ENCODE data around the gene ZBTB45.
"Not testable (repeated sequence)": the region's sequence is repeated elsewhere in the genome, so short reads cannot be mapped to it uniquely, and the experiment has no call there.

Gene ZBTB45

DNA sequence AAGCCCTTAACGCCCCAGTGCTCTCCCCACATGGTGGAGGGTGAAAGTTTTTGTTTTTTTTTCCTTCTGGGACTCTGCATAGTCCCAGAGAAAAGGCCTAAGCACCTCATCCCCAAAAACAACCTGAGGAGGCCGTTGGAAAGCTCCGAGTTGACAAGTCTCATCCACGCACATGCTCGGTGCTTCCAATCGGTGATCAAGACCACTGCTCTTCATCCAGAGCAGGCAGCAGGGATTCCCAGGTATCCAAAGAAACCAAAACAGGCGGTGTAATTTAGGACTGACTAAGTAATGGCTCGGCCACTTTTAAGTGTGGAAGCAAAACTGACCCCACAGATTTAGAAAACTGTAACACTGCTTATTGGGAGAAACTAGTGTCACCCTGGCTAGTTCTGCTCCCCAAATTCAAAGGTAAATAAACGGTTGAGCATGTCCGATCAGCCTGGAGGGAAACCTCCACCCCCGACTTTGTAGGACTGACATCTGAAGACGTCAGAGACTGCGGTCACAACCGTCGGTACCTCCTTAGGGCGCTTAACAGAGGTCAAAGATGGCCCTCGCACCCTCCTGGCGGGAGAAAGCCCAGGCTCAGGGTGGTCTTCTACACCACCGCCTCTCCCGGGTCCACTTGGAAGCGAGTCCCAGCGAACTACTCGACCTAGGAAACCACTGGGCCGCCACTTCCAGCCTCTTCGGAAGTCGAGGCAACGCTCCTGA, 44.5 kb downstream of the ZBTB45 start:
- DNase-seq: no peak

DNA sequence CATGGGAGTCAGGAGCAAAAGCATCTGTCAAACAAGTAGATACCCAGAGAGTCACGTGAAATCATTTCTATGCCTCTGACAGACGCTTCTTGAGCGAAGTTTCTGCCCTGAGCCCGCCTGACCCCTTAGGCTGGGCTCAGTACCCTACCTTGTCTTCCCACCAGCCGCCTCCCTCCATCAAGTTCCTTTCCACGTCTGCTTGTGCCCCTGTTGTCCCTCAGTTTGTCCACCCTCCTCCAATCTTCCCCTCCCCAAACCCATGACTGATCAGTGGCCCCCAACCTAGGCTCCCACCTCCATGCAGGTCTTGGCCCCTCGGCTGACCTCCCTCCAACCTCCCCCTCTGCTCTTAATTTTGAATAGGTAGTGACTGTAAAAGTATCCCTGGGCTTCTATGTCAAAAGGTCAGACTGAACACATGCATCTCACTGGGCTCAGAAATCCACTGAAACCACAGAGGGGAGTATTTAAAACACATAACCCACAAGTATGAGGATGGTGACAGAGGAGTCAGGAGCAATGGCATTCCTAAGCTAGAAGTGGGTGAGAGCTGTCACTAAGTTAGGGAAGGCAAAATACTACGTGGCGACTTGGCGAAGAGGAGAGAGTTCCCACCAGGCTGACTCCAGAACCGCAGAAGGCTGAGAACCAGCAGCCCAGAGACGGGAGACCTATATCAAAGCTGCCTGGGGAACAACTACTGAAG, 45.2 kb downstream of the ZBTB45 start:
- no peak for DNase-seq

DNA sequence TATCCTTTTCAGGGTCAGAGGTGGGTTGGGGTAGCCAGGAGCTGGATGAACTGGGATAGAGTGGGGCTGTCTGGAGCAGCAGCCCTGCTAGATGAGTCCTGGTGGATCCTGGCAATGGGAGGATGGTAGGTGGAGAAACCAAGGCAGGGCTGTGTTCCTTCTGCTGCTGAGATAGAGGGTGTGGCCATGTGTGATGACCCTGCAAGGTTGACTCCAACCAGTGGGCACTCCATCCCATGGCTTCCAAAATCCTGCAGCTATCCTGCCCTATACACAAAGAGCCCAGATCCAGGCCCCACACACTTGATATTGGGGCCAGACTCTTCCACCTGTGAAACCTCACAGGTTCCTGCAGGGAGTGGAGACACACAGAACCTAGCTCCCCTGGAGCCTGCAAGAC, 45.8 kb downstream of the ZBTB45 start:
- DNase-seq: no peak

DNA sequence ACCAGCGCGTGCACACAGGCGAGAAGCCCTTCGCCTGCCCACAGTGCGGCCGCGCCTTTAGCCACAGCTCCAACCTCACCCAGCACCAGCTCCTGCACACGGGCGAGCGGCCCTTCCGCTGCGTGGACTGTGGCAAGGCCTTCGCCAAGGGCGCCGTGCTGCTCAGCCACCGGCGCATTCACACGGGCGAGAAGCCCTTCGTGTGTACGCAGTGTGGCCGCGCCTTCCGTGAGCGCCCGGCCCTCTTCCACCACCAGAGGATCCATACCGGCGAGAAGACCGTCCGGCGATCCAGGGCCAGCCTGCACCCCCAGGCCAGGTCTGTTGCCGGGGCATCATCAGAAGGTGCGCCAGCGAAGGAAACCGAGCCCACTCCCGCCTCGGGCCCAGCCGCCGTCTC, 47.9 kb downstream of the ZBTB45 start:
- DNase-seq: no peak

DNA sequence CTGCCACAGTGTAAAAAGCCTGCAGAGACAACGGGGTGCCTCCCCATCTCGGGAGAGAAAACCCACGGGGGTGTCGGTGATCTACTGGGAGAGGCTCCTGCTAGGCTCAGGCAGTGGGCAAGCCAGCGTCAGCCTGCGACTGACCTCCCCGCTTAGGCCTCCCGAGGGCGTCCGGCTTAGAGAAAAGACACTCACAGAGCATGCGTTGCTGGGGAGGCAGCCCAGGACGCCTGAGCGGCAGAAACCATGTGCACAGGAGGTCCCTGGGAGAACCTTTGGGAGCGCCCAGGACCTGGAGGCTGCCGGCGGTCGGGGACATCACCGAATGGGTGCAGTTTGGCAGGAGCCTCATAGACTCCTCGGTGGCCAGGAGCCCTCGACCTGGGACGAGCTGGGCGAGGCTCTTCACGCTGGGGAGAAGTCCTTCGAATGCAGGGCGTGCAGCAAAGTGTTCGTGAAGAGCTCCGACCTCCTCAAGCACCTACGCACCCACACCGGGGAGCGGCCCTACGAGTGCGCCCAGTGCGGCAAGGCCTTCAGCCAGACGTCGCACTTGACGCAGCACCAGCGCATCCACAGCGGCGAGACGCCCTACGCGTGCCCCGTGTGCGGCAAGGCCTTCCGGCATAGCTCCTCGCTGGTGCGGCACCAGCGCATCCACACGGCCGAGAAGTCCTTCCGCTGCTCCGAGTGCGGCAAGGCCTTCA, 48.6 kb downstream of the ZBTB45 start:
- not testable (repeated sequence) for DNase-seq

DNA sequence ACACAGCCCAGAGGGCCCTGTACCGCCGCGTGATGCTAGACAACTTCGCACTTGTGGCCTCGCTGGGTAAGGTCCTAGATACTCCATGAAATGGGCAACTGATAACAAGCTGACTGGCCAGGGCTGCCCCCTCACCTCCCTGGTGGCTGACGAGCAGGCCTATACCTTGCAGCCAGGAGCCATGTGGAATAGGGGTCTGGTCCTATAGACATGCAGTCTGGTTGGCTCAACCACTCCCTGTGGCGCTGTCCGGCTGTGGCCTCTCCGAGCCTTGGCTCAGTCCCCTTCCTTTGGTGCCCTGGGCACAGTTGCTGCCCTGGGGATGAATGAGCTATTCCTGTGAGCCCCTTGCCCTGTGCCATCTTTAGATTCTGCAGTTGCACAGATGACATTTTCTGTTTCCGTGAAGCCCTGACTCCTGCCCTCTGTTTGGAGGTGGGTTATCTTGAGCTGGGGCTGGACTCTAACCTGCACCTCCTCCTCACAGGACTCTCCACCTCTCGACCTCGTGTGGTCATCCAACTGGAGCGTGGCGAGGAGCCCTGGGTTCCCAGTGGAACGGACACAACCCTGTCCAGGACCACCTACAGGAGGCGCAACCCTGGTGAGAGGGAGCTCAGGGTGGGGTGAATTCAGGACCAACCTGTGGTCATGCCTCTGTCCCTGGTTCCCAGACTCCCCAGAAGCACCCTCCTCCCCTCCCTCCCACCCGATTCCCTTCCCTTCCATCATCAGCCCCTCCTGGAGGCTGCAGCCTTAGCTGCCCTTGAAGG, 50.2 kb downstream of the ZBTB45 start:
- no peak for DNase-seq

DNA sequence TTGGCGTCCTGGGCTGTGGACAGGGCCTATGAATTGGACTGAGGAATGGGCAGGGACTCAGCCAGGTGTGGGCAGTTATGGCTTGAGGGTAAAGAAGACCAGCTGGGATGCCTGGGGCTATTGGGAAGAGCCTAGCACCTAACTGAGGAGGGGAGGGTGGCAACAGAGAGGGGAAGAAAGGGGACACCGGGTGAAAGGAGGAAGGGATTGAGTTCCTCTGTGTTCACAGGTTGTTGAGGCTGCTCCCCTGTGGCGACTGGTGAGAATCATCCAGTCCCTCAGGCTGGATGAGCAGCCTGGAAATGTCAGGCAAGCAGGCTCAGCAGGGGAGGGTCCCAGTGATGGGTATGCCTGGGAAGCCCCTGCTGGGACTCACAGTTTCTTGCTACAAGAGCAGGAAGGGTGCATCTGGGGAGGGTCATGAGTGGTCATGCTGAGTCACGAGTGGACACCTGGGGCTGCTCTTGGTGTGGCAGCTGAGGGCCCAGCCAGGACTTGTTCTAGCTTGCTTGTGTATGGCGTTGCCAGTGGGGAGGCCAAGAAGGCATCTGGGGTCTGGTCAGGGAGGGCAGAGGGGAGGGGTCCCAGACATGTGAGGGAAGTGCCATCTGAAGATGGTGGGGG, 51.3 kb downstream of the ZBTB45 start:
- peak; percentile 39 for DNase-seq

DNA sequence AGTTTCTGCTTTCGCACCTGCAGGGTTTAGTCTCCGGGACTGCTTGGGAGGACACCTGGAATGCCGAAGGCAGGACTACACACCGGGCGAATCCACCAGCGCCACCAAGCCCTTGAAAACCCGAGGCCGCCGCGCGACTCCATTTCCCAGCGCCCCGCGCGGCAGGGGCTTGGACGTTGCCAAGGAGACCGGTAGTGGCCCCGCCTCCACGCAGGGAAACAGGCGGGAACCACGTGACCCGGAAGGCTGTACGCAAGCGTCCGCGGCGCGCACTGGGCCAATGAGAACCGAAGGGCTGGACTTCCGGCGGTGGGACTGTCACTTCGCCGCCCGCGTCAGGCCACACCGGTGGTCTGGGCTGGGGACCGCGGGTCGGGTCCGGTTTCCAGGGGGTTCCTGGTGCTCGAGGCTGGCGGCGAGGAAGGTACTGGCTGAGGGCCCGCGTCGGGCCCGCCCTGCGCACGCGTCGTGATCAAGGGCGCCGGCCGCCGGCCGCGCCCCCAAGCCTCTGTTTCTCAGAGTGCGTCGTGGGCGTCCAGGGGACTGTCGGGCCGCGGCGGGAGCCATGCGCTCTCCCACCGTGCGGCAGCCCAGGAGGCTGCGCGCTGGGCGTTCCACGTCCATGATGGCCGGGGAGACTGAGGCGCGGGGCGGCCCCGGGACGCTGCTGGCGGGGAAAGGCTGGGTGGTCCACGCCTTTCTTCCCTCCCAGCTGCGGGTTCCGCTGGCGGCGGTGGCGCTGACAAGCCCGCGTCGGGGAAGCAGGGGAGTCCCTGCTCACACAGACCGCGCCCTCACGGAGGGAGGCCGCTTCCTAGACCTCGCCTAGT, 52.6 kb downstream of the ZBTB45 start, which contains the start of gene ZNF324:
Gene ZNF324 (plus strand): TSS at position 321 of the 830 bp plus-strand sequence. CDS start 2,106 bp downstream, outside the sequence.
- peak; percentile 99 for DNase-seq

DNA sequence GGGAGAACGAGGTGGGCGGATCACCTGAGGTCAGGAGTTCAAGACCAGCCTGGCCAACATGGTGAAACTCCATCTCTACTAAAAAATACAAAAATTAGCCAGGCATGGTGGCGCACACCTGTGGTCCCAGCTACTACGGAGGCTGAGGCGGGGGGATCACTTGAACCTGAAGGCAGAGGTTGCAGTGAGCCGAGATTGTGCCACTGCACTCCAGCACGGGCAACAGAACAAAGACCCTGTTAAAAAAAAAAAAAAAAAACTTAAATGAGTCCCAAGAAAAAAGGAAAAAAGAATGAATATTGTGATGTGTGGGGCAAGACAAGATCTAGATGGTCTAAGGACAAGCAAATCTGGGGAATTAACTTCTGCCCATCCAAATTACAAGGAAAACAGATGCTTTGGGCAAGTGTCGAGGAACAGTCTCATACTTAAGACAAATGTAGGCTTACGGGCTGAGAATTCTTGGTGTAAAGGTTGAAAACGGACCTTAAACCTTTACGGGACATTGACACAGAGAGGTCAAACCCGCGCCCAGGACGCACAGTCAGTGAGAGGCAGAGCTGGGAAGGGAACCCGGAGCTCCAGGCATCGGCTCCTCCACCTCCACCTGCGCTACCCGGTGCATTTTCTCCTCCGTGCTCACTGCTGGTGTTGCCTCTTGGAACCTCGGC, 53.4 kb downstream of the ZBTB45 start:
- no peak for DNase-seq
